ENCODE data around the gene PIK3CA.
A peak's percentile ranks its signal among the peaks of the same experiment; 100 is the strongest.
"Not testable (repeated sequence)": the region's sequence is repeated elsewhere in the genome, so short reads cannot be mapped to it uniquely, and the experiment has no call there.

The PIK3CA gene

GRCh38 chr3:179224584-179224983, 76.4 kb downstream of the PIK3CA start:
- TF ChIP-seq, protein P1, sequence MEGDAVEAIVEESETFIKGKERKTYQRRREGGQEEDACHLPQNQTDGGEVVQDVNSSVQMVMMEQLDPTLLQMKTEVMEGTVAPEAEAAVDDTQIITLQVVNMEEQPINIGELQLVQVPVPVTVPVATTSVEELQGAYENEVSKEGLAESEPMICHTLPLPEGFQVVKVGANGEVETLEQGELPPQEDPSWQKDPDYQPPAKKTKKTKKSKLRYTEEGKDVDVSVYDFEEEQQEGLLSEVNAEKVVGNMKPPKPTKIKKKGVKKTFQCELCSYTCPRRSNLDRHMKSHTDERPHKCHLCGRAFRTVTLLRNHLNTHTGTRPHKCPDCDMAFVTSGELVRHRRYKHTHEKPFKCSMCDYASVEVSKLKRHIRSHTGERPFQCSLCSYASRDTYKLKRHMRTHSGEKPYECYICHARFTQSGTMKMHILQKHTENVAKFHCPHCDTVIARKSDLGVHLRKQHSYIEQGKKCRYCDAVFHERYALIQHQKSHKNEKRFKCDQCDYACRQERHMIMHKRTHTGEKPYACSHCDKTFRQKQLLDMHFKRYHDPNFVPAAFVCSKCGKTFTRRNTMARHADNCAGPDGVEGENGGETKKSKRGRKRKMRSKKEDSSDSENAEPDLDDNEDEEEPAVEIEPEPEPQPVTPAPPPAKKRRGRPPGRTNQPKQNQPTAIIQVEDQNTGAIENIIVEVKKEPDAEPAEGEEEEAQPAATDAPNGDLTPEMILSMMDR (conservative IDR thresholded peaks at IDR 0.05; ENCODE audit: low read length) = no peak
- H3K4me3 ChIP-seq (ENCODE audit: low read length) = no peak overlapping the region
- no peak for DNase-seq (ENCODE audit: low read depth)

GRCh38 chr3:179227349-179227748, 79.2 kb downstream of the PIK3CA start:
- no peak for DNase-seq (ENCODE audit: low read depth)
- H3K4me3 ChIP-seq (ENCODE audit: low read length) = no peak overlapping the region
- TF ChIP-seq, protein P1 (conservative IDR thresholded peaks at IDR 0.05; ENCODE audit: low read length) = no peak

DNA sequence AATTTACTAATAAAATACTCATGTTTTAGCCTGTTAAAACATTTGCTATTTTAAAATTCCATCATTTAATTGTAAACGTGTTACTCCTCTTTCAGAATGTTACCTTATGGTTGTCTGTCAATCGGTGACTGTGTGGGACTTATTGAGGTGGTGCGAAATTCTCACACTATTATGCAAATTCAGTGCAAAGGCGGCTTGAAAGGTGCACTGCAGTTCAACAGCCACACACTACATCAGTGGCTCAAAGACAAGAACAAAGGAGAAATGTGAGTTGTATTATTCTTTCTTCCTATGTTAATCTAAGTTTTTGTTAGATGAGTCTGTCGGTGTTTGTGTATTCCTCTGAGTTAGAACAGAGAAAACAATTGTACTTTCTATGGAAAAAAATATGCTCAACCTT, 81.0 kb downstream of the PIK3CA start:
- DNase-seq (ENCODE audit: low read depth) = no peak
- no peak overlapping the region for H3K4me3 ChIP-seq (ENCODE audit: low read length)
- TF ChIP-seq, protein P1 (conservative IDR thresholded peaks at IDR 0.05; ENCODE audit: low read length) = no peak

GRCh38 chr3:179233043-179233442, 84.9 kb downstream of the PIK3CA start:
- DNase-seq (ENCODE audit: low read depth) = no peak
- H3K4me3 ChIP-seq (ENCODE audit: low read length) = no peak overlapping the region
- TF ChIP-seq, protein P1 (conservative IDR thresholded peaks at IDR 0.05; ENCODE audit: low read length) = no peak

DNA sequence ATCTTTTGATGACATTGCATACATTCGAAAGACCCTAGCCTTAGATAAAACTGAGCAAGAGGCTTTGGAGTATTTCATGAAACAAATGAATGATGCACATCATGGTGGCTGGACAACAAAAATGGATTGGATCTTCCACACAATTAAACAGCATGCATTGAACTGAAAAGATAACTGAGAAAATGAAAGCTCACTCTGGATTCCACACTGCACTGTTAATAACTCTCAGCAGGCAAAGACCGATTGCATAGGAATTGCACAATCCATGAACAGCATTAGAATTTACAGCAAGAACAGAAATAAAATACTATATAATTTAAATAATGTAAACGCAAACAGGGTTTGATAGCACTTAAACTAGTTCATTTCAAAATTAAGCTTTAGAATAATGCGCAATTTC, 86.0 kb downstream of the PIK3CA start:
- H3K4me3 ChIP-seq (ENCODE audit: low read length) = no peak overlapping the region
- peak; percentile 13 for DNase-seq (ENCODE audit: low read depth)
- TF ChIP-seq, protein P1 (conservative IDR thresholded peaks at IDR 0.05; ENCODE audit: low read length) = no peak

DNA sequence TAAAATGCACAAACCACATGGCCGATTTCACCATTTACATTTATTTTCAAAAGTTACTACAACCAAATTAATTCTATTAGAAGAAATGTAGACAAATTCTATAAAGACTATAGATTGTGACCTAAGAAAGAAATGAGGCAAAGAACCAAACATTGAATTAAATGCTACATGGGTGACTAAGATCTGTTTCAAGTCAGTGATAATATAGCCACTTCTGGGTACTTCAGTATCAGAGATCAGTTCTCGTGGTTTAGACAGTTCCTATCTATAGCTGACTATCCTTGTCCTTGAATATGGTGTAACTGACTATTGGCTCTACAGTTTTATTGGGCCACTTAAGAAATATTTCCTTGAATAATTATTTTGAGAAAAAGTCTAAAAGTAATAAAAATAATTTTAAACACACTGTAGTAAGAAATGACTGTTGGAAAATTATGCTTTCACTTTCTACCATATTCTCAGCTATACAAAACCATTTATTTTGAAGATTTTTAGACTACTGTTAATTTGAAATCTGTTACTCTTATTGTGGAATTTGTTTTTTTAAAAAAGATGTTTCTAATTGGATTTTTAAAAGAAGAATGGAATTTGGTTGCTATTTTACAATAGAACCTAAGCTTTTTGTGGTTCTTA, 88.6 kb downstream of the PIK3CA start:
- TF ChIP-seq, protein P1 (conservative IDR thresholded peaks at IDR 0.05; ENCODE audit: low read length) = no peak
- H3K4me3 ChIP-seq (ENCODE audit: low read length) = no peak overlapping the region
- no peak for DNase-seq (ENCODE audit: low read depth)

GRCh38 chr3:179240299-179240698, 92.1 kb downstream of the PIK3CA start:
- not testable (repeated sequence) for DNase-seq (ENCODE audit: low read depth)

GRCh38 chr3:179242859-179243258, 94.7 kb downstream of the PIK3CA start:
- DNase-seq (ENCODE audit: low read depth); H3K4me3 ChIP-seq (ENCODE audit: low read length): not testable (repeated sequence)

More at GRCh38 chr3:179240299-179240698, 92.1 kb downstream of the PIK3CA start:
- H3K4me3 ChIP-seq (ENCODE audit: low read length) = not testable (repeated sequence)
